ENCODE measurements around the gene VPS26B.
"Not testable (repeated sequence)": the region's sequence is repeated elsewhere in the genome, so short reads cannot be mapped to it uniquely, and the experiment has no call there.

VPS26B gene

GRCh38 chr11:134283461-134284230 is 59.2 kb downstream of the VPS26B start:
- no peak for DNase-seq

GRCh38 chr11:134284349-134284748 is 59.9 kb downstream of the VPS26B start:
- not testable (repeated sequence) for DNase-seq

GRCh38 chr11:134287561-134287960 is 63.1 kb downstream of the VPS26B start:
- DNase-seq: no peak

GRCh38 chr11:134288486-134288885 is 64.0 kb downstream of the VPS26B start:
- no peak for DNase-seq

GRCh38 chr11:134289167-134289566 is 64.7 kb downstream of the VPS26B start:
- no peak for DNase-seq

- DNase-seq: no peak
Observed at GRCh38 chr11:134289789-134290188, 65.3 kb downstream of the VPS26B start.

- no peak for DNase-seq
Observed at GRCh38 chr11:134290646-134291045, 66.2 kb downstream of the VPS26B start.

- DNase-seq: no peak
Observed at GRCh38 chr11:134291196-134291595, 66.7 kb downstream of the VPS26B start.

GRCh38 chr11:134292661-134293060 is 68.2 kb downstream of the VPS26B start:
- DNase-seq: no peak

- no peak for DNase-seq
Observed at GRCh38 chr11:134293119-134294113, 68.9 kb downstream of the VPS26B start.

- DNase-seq: no peak
Observed at GRCh38 chr11:134294664-134295063, 70.2 kb downstream of the VPS26B start.

Data from fibroblast of upper back skin (primary cell).